Measurements from ENCODE around the gene CLDN4.
A peak's percentile ranks its signal among the peaks of the same experiment; 100 is the strongest.

Gene CLDN4

GRCh38 chr7:73822319-73823173 is 8.2 kb upstream of the CLDN4 start:
- ChIA-PET CTCF (interaction anchor here (0.5 to 0.9 kb wide), 2 partner anchors 11 to 133 kb away, joined by 3 read pairs; no protein-coding TSS in a partner anchor), POLR2A (interaction anchor here (1.5 kb wide), 1 partner anchor 19 kb away, joined by 6 read pairs; the partner anchor contains the start of gene METTL27)
- TF ChIP-seq, protein P1, sequence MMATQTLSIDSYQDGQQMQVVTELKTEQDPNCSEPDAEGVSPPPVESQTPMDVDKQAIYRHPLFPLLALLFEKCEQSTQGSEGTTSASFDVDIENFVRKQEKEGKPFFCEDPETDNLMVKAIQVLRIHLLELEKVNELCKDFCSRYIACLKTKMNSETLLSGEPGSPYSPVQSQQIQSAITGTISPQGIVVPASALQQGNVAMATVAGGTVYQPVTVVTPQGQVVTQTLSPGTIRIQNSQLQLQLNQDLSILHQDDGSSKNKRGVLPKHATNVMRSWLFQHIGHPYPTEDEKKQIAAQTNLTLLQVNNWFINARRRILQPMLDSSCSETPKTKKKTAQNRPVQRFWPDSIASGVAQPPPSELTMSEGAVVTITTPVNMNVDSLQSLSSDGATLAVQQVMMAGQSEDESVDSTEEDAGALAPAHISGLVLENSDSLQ (IDR thresholded peaks at IDR 0.05): no peak
- TF ChIP-seq HDGF (IDR thresholded peaks at IDR 0.05; ENCODE audit: borderline replicate concordance) (no peak), ZNF384 (IDR thresholded peaks at IDR 0.05) (no peak), ARNT (IDR thresholded peaks at IDR 0.05) (no peak), L3MBTL2 (conservative IDR thresholded peaks at IDR 0.05) (no peak), FOXA1 (IDR thresholded peaks at IDR 0.05) (no peak), ELF4 (IDR thresholded peaks at IDR 0.05) (no peak), BHLHE40 (IDR thresholded peaks at IDR 0.05; ENCODE audit: borderline replicate concordance) (no peak), SUZ12 (IDR thresholded peaks at IDR 0.05) (no peak), CTBP1 (IDR thresholded peaks at IDR 0.05; ENCODE audit: borderline replicate concordance) (no peak), SP1 (IDR thresholded peaks at IDR 0.05) (no peak), FOXK2 (IDR thresholded peaks at IDR 0.05) (no peak), TARDBP (IDR thresholded peaks at IDR 0.05) (no peak), LEF1 (IDR thresholded peaks at IDR 0.05; ENCODE audit: borderline replicate concordance) (no peak), FOXM1 (IDR thresholded peaks at IDR 0.05; ENCODE audit: borderline replicate concordance) (no peak), NFRKB (IDR thresholded peaks at IDR 0.05) (no peak)
- peak; percentile 16 for DNase-seq (ENCODE audit: extremely low spot score)

DNA sequence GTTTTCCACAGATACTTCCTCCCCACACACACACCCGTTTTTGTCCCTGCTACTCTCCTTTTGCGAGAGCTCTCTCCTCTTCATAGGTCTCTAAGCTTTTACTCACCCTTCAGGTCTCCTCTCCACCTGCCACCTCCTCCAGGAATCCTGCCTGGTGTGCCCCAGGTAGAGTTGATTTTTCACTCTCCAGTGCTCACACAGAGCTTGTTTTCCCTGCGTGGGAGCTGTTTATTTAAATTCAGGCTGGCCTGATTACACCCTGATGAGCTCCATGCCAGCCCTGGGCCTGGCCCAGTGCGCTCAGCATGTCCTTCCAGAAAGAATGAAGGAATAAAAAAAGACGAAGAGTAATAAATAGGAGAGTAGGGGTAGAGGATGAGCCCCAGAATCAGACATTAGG is 7.5 kb upstream of the CLDN4 start:
- no peak for DNase-seq (ENCODE audit: extremely low spot score)
- ChIA-PET POLR2A (interaction anchor here (1.5 kb wide), 1 partner anchor 19 kb away, joined by 6 read pairs; the partner anchor contains the start of gene METTL27), CTCF (interaction anchor here (0.9 kb wide), 1 partner anchor 11 kb away, joined by 3 read pairs; no protein-coding TSS in a partner anchor)
- no peak for TF ChIP-seq ARNT (IDR thresholded peaks at IDR 0.05)
- no peak for TF ChIP-seq NFRKB (IDR thresholded peaks at IDR 0.05)
- no peak for TF ChIP-seq FOXA1 (IDR thresholded peaks at IDR 0.05)
- TF ChIP-seq ZNF384 (IDR thresholded peaks at IDR 0.05): no peak
- no peak for TF ChIP-seq FOXM1 (IDR thresholded peaks at IDR 0.05; ENCODE audit: borderline replicate concordance)
- no peak for TF ChIP-seq SP1 (IDR thresholded peaks at IDR 0.05)
- TF ChIP-seq SUZ12 (IDR thresholded peaks at IDR 0.05): no peak
- no peak for TF ChIP-seq TARDBP (IDR thresholded peaks at IDR 0.05)
- no peak for TF ChIP-seq FOXK2 (IDR thresholded peaks at IDR 0.05)
- no peak for TF ChIP-seq LEF1 (IDR thresholded peaks at IDR 0.05; ENCODE audit: borderline replicate concordance)
- TF ChIP-seq, protein P1 (IDR thresholded peaks at IDR 0.05): no peak
- no peak for TF ChIP-seq ELF4 (IDR thresholded peaks at IDR 0.05)
- TF ChIP-seq BHLHE40 (IDR thresholded peaks at IDR 0.05; ENCODE audit: borderline replicate concordance): no peak
- no peak for TF ChIP-seq HDGF (IDR thresholded peaks at IDR 0.05; ENCODE audit: borderline replicate concordance)
- TF ChIP-seq L3MBTL2 (conservative IDR thresholded peaks at IDR 0.05): no peak
- TF ChIP-seq CTBP1 (IDR thresholded peaks at IDR 0.05; ENCODE audit: borderline replicate concordance): no peak

GRCh38 chr7:73823873-73824592 is 6.8 kb upstream of the CLDN4 start:
- POLR2A ChIA-PET: interaction anchor here (1.4 to 1.5 kb wide), 2 partner anchors 18 kb away, joined by 3 to 6 read pairs; partner anchors contain the start of gene METTL27

GRCh38 chr7:73824986-73825385 is 5.8 kb upstream of the CLDN4 start:
- POLR2A ChIA-PET: interaction anchor here (1.1 to 1.4 kb wide), 2 partner anchors 17 to 86 kb away, joined by 3 to 4 read pairs; partner anchors contain the start of genes ABHD11 and METTL27
- CTCF ChIA-PET: interaction anchor here (1.2 kb wide), 1 partner anchor 13 kb away, joined by 3 read pairs; no protein-coding TSS in a partner anchor
- TF ChIP-seq ELF4 (IDR thresholded peaks at IDR 0.05) (no peak), BHLHE40 (IDR thresholded peaks at IDR 0.05; ENCODE audit: borderline replicate concordance) (no peak), FOXM1 (IDR thresholded peaks at IDR 0.05; ENCODE audit: borderline replicate concordance) (no peak), SP1 (IDR thresholded peaks at IDR 0.05) (no peak), CTBP1 (IDR thresholded peaks at IDR 0.05; ENCODE audit: borderline replicate concordance) (no peak), FOXA1 (IDR thresholded peaks at IDR 0.05) (no peak), SUZ12 (IDR thresholded peaks at IDR 0.05) (no peak), NFRKB (IDR thresholded peaks at IDR 0.05) (no peak), ZNF384 (IDR thresholded peaks at IDR 0.05) (no peak), TARDBP (IDR thresholded peaks at IDR 0.05) (no peak), FOXK2 (IDR thresholded peaks at IDR 0.05) (no peak), L3MBTL2 (conservative IDR thresholded peaks at IDR 0.05) (no peak), LEF1 (IDR thresholded peaks at IDR 0.05; ENCODE audit: borderline replicate concordance) (no peak), HDGF (IDR thresholded peaks at IDR 0.05; ENCODE audit: borderline replicate concordance) (no peak), ARNT (IDR thresholded peaks at IDR 0.05) (no peak)
- TF ChIP-seq, protein P1 (IDR thresholded peaks at IDR 0.05): no peak
- DNase-seq (ENCODE audit: extremely low spot score): no peak

More at GRCh38 chr7:73823873-73824592, 6.8 kb upstream of the CLDN4 start:
- TF ChIP-seq FOXM1 (IDR thresholded peaks at IDR 0.05; ENCODE audit: borderline replicate concordance): no peak
- TF ChIP-seq SP1 (IDR thresholded peaks at IDR 0.05): no peak
- TF ChIP-seq, protein P1 (IDR thresholded peaks at IDR 0.05): no peak
- TF ChIP-seq TARDBP (IDR thresholded peaks at IDR 0.05): no peak
- no peak for TF ChIP-seq LEF1 (IDR thresholded peaks at IDR 0.05; ENCODE audit: borderline replicate concordance)
- TF ChIP-seq FOXA1 (IDR thresholded peaks at IDR 0.05): no peak
- TF ChIP-seq NFRKB (IDR thresholded peaks at IDR 0.05): no peak
- no peak for TF ChIP-seq SUZ12 (IDR thresholded peaks at IDR 0.05)
- no peak for TF ChIP-seq ELF4 (IDR thresholded peaks at IDR 0.05)
- TF ChIP-seq ARNT (IDR thresholded peaks at IDR 0.05): no peak
- TF ChIP-seq FOXK2 (IDR thresholded peaks at IDR 0.05): no peak
- no peak for TF ChIP-seq HDGF (IDR thresholded peaks at IDR 0.05; ENCODE audit: borderline replicate concordance)
- TF ChIP-seq CTBP1 (IDR thresholded peaks at IDR 0.05; ENCODE audit: borderline replicate concordance): no peak
- TF ChIP-seq BHLHE40 (IDR thresholded peaks at IDR 0.05; ENCODE audit: borderline replicate concordance): no peak
- no peak for TF ChIP-seq ZNF384 (IDR thresholded peaks at IDR 0.05)
- TF ChIP-seq L3MBTL2 (conservative IDR thresholded peaks at IDR 0.05): no peak
- CTCF ChIA-PET: no interaction called here
- peak; percentile 1 for DNase-seq (ENCODE audit: extremely low spot score)
